Suprapubic skin (tissue), 3 donors: ENCODE measurements around the gene KRTAP10-5.

Experiments
- POLR2A ChIP-seq, 2 donors: fragments of 450-650 bp; IDR thresholded peaks; one replicate each; pipeline ENCODE4 v1.6.1; 2017; ENCODE audit warnings: antibody characterized with exemption in 2 of 2, mild to moderate bottlenecking in 2 of 2, moderate library complexity in 2 of 2
- TF ChIP-seq, protein P1 (sequence below), 2 donors: fragments of 200-600 bp in 1 of 2; fragments of 450-650 bp in 1 of 2; sonication (generic) in 1 of 2; IDR thresholded peaks; one replicate each; pipeline ENCODE4 v1.5.1; 2016 to 2019; ENCODE audit warnings: antibody characterized with exemption in 2 of 2, mild to moderate bottlenecking in 1 of 2, moderate library complexity in 1 of 2

DNA sequence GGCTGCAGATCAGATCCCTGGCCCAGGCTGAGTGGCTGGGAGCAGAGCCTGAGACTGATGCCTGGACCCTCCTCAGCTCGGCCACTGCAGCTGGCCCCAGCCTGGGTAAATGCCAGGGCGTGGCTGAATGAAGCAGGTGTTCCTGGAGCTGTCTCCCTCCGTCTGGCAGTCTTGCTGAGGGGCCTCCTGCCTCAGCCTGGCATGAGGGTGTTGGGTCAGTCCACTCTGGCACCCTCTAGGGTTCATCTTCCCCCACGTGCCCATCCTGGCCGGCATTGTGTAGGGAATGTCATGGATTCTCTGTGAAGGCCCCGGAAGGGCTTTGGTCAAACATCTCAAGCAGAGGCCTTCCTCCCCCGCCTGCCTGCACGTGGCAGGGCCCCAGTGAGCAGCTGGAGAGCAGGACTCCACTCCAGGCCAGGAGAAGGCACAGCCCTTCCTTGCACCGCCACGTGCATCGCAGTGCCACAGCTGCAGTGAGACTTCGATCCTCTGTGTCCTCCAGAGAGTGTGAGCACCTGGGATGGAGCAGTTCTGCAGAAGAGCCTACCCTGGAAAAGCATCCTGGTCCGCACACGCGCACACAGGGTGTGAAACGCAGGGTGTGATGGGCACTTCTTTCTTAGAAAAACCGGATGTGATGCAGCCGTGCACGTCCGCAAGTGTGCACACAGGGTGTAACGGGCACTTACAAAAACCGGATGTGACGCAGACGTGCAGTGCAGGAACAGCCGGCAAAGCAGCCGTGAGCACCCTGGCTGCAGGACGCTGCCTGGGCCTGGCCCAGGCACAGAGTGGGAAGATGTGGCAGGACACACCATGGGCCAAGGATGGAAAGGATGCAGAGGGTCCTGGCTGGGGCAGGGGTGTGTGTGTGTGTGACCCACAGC lies 11.5 kb downstream of the KRTAP10-5 start:
- TF ChIP-seq, protein P1, sequence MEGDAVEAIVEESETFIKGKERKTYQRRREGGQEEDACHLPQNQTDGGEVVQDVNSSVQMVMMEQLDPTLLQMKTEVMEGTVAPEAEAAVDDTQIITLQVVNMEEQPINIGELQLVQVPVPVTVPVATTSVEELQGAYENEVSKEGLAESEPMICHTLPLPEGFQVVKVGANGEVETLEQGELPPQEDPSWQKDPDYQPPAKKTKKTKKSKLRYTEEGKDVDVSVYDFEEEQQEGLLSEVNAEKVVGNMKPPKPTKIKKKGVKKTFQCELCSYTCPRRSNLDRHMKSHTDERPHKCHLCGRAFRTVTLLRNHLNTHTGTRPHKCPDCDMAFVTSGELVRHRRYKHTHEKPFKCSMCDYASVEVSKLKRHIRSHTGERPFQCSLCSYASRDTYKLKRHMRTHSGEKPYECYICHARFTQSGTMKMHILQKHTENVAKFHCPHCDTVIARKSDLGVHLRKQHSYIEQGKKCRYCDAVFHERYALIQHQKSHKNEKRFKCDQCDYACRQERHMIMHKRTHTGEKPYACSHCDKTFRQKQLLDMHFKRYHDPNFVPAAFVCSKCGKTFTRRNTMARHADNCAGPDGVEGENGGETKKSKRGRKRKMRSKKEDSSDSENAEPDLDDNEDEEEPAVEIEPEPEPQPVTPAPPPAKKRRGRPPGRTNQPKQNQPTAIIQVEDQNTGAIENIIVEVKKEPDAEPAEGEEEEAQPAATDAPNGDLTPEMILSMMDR (IDR thresholded peaks at IDR 0.05), result no peak
- TF ChIP-seq POLR2A (IDR thresholded peaks at IDR 0.05), result no peak
